B cell (primary cell): ENCODE data around the gene ALOX12. TPM values are rescaled to one million over a fixed set of nuclear protein-coding genes. Genes with fewer than 3 reads are reported as not detected.
A peak's percentile ranks its signal among the peaks of the same experiment; 100 is the strongest.

Experiments
- ATAC-seq: fragments of 200-7000 bp; cut with Tn5 transposase; one replicate; pipeline ENCODE4 v1.10.0; 2021; ENCODE audit warnings: low read depth, mild to moderate bottlenecking, moderate number of reproducible peaks, moderate library complexity
- CTCF ChIA-PET: fragments of 350-600 bp; sonication (Branson Sonifier 250); formaldehyde crosslinking; loops from one replicate; lab custom pipeline; 2021; ENCODE audit warnings: antibody characterized with exemption, inconsistent platforms; lab: Charles Lee
- POLR2A ChIA-PET: fragments of 350-600 bp; sonication (Branson Sonifier 250); formaldehyde crosslinking; loops from one replicate; lab custom pipeline; 2021; ENCODE audit warnings: antibody characterized with exemption; lab: Charles Lee
- DNase-seq: peaks from one replicate; pipeline ENCODE4 v3.0.0; 2013
- H2AFZ ChIP-seq: 2 replicates; pipeline ENCODE4 v1.6.1; 2012; ENCODE audit warnings: mild to moderate bottlenecking, low read depth, low read length; ENCODE audit not compliant: insufficient read depth, poor library complexity, severe bottlenecking
- H3K27ac ChIP-seq, 2 donors: 1 replicate in 1 of 2; 2 replicates in 1 of 2; pipeline ENCODE4 v1.5.1; 2012 to 2013; ENCODE audit warnings: low read length in 2 of 2, mild to moderate bottlenecking in 2 of 2, moderate library complexity in 1 of 2
- H3K27me3 ChIP-seq, 4 experiments: fragments of 200-600 bp in 1 of 4; sonication (generic) in 1 of 4; replicated peaks in 1 of 4; 1 replicate in 2 of 4; 2 replicates in 2 of 4; pipeline versions ENCODE4 v1.6.1 to v1.7.0; 2013 to 2016; ENCODE audit warnings: low read length in 3 of 4, mild to moderate bottlenecking in 2 of 4, mixed read lengths in 1 of 4, moderate library complexity in 1 of 4; ENCODE audit not compliant: insufficient read depth in 4 of 4, control insufficient read depth in 3 of 4; ENCODE audit errors: control extremely low read depth in 1 of 4
- H3K36me3 ChIP-seq, 2 experiments: replicated peaks in 1 of 2; 1 replicate in 1 of 2; 2 replicates in 1 of 2; pipeline versions ENCODE4 v1.6.1 to v1.7.1; 2013; ENCODE audit warnings: low read length in 1 of 2; ENCODE audit not compliant: insufficient read depth in 2 of 2, control insufficient read depth in 1 of 2; ENCODE audit errors: control extremely low read depth in 1 of 2, extremely low read depth in 1 of 2
- H3K4me1 ChIP-seq, 2 donors: fragments of 200-600 bp in 1 of 2; sonication (generic) in 1 of 2; 1 replicate in 1 of 2; 2 replicates in 1 of 2; pipeline versions ENCODE4 v1.5.1 to v1.6.1; 2013 to 2017; ENCODE audit warnings: low read length in 2 of 2; ENCODE audit not compliant: control insufficient read depth in 2 of 2, insufficient read depth in 2 of 2
- H3K4me2 ChIP-seq: replicated peaks from 2 replicates; pipeline ENCODE3; 2012; ENCODE audit warnings: mild to moderate bottlenecking, low read depth, low read length; ENCODE audit not compliant: poor library complexity, severe bottlenecking
- H3K4me3 ChIP-seq, 5 experiments: fragments of 200-600 bp in 1 of 5; sonication (generic) in 1 of 5; 1 replicate in 3 of 5; 2 replicates in 2 of 5; pipeline versions ENCODE4 v1.5.1 to v1.7.0; 2011 to 2016; ENCODE audit warnings: low read length in 4 of 5, mild to moderate bottlenecking in 4 of 5, low read depth in 2 of 5, control low read depth in 1 of 5, moderate library complexity in 1 of 5; ENCODE audit not compliant: insufficient read depth in 1 of 5; ENCODE audit errors: control extremely low read depth in 1 of 5, extremely low read depth in 1 of 5
- H3K79me2 ChIP-seq: fragments of 200-600 bp; sonication (generic); one replicate; pipeline ENCODE4 v1.6.0; 2016; ENCODE audit warnings: low read length; ENCODE audit not compliant: control insufficient read depth, insufficient read depth
- H3K9ac ChIP-seq: fragments of 200-600 bp; sonication (generic); 2 replicates; pipeline ENCODE4 v1.6.1; 2017; ENCODE audit warnings: mild to moderate bottlenecking, low read length, moderate library complexity
- H3K9me3 ChIP-seq, 3 donors: one replicate each; pipeline versions ENCODE4 v1.6.1 to v1.7.1; 2013; ENCODE audit warnings: low read length in 2 of 3; ENCODE audit not compliant: control insufficient read depth in 2 of 3, insufficient read depth in 1 of 3; ENCODE audit errors: control extremely low read depth in 1 of 3
- H4K20me1 ChIP-seq: 2 replicates; pipeline ENCODE4 v1.6.0; 2012; ENCODE audit warnings: mild to moderate bottlenecking, low read length; ENCODE audit not compliant: insufficient read depth, control insufficient read depth, poor library complexity, severe bottlenecking
- H3K27ac Mint-ChIP-seq: one replicate; pipeline ENCODE4 v1.8.0; 2021; ENCODE audit warnings: mixed read lengths
- H3K27me3 Mint-ChIP-seq: one replicate; pipeline ENCODE4 v1.8.0; 2021; ENCODE audit warnings: mixed read lengths
- H3K4me1 Mint-ChIP-seq: one replicate; pipeline ENCODE4 v1.8.0; 2021; ENCODE audit warnings: mixed read lengths
- H3K4me3 Mint-ChIP-seq: one replicate; pipeline ENCODE4 v1.8.0; 2021; ENCODE audit warnings: mixed read lengths
- H3K9me3 Mint-ChIP-seq: one replicate; pipeline ENCODE4 v1.8.0; 2022; ENCODE audit warnings: mixed read lengths; ENCODE audit not compliant: insufficient read depth
- CTCF ChIP-seq: fragments of 200-600 bp; IDR thresholded peaks from one replicate; pipeline ENCODE4 v1.8.0; 2022; ENCODE audit warnings: antibody characterized with exemption, mild to moderate bottlenecking
- EZH2 ChIP-seq: IDR thresholded peaks from 2 replicates; pipeline ENCODE4 v1.6.1; 2012; ENCODE audit warnings: borderline replicate concordance, low read depth, mild to moderate bottlenecking, moderate library complexity, low read length; ENCODE audit not compliant: insufficient read depth, poor library complexity, severe bottlenecking
- WGBS: methylation state at CpG from one replicate; pipeline ENCODE4 v1.1.5; 2013; ENCODE audit warnings: missing lambda C conversion rate; ENCODE audit not compliant: insufficient coverage; 5-methylcytosine and 5-hydroxymethylcytosine counted together
- intact Hi-C: fragments of 100-400 bp; cut with micrococcal nuclease; formaldehyde crosslinking; loops from one replicate; pipeline ENCODE4 v1.10.0; 2022
- polyA plus RNA-seq: library from polyadenylated mRNA; depleted of rRNA; stranded (reverse); fragments of >200 nt; gene quantifications from 2 replicates; pipeline ENCODE4 v1.2.3, GENCODE V29; 2012
- total RNA-seq, 2 donors: library from RNA; stranded (reverse); fragments of 120-200 nt in 1 of 2; gene quantifications; 1 replicate in 1 of 2; 2 replicates in 1 of 2; pipeline versions ENCODE4 v1.2.3 to v1.2.4, GENCODE V29; 2013 to 2022

Gene ALOX12
- total and polyA plus RNA-seq, 2 donors (not counting 1 experiment from before 2014, with no cell fraction given), result 0.07 TPM; not detected in 1

GRCh38 chr17:6998855-6999508, 3.1 kb downstream of the ALOX12 start:
- Mint-ChIP-seq H3K9me3 (no peaks in the 10 kb centered on the region), H3K27ac (no peak overlapping the region), H3K27me3 (no peaks in the 10 kb centered on the region), H3K4me3 (no peak overlapping the region), H3K4me1 (peaks cover 7% of the 10 kb centered on the region)
- ChIA-PET CTCF (interaction anchor here (0.5 to 2.3 kb wide), 4 partner anchors 17 to 320 kb away, joined by 3 to 12 read pairs (median 6); no protein-coding TSS in a partner anchor), POLR2A (no interaction called here)
- Histone ChIP-seq H3K27me3 (no peaks in the 10 kb centered on the region), H3K9me3 (no peaks in the 10 kb centered on the region), H3K79me2 (peaks cover 13% of the 10 kb centered on the region), H3K36me3 (peaks cover 14 to 66% of the 10 kb centered on the region in 2 experiments), H3K4me3 (no peak overlapping the region), H4K20me1 (peaks cover 54% of the 10 kb centered on the region), H2AFZ (no peak overlapping the region), H3K9ac (no peak overlapping the region), H3K27ac (no peak overlapping the region), H3K4me1 (no peaks in the 10 kb centered on the region), H3K4me2 (no peak overlapping the region)
- TF ChIP-seq EZH2, result no peak
- TF ChIP-seq CTCF, result no peak
- DNase-seq, result no peak
- no peak for ATAC-seq
- intact Hi-C loops, result no loop called here
- 80% methylated on average over 9 of the region's 11 CpGs for WGBS

DNA sequence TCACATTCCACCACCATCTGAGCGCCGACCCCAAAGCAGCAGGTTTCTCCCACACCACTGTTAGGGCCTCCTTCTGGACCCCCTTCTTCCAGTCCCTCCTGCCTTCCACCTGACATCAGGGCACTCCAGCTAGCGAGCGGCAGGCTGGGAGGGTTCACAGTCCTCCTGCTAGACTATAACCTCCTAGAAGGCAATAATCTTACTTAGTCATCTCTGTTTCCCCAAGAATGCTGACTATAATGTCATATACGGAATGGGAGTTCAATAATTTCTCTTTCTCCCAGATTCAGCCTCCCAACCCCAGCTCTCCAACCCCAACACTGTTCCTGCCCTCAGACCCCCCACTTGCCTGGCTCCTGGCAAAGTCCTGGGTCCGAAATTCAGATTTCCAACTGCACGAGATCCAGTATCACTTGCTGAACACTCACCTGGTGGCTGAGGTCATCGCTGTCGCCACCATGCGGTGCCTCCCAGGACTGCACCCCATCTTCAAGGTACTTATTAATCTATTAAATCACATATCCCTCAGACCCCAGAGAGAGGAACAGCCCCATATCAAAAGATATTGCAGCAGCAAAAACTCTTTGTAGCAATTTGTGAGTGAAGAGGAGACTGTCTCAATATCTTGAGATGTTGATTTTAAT, 5.6 kb downstream of the ALOX12 start:
- Histone ChIP-seq H3K36me3 (peaks cover 14 to 70% of the 10 kb centered on the region in 2 experiments), H3K4me2 (no peak overlapping the region), H3K9me3 (no peaks in the 10 kb centered on the region), H3K4me3 (no peak overlapping the region), H4K20me1 (peaks cover 62% of the 10 kb centered on the region), H2AFZ (no peak overlapping the region), H3K27ac (no peak overlapping the region), H3K4me1 (peaks cover 0 to 4% of the 10 kb centered on the region in 2 donors), H3K27me3 (no peaks in the 10 kb centered on the region), H3K9ac (no peak overlapping the region), H3K79me2 (peaks cover 26% of the 10 kb centered on the region)
- 98% methylated on average over 5 of the region's 10 CpGs for WGBS
- no peak overlapping the region for H3K27ac Mint-ChIP-seq
- intact Hi-C loops, result no loop called here
- TF ChIP-seq CTCF, result peak; percentile 58
- no peak for TF ChIP-seq EZH2
- peaks cover 10% of the 10 kb centered on the region for H3K4me1 Mint-ChIP-seq
- ChIA-PET CTCF (interaction anchor here (0.9 to 6.9 kb wide), 5 partner anchors 19 to 158 kb away, joined by 3 to 147 read pairs (median 36); no protein-coding TSS in a partner anchor), POLR2A (no interaction called here)
- no peak overlapping the region for H3K4me3 Mint-ChIP-seq
- H3K27me3 Mint-ChIP-seq, result no peaks in the 10 kb centered on the region
- ATAC-seq, result no peak
- no peaks in the 10 kb centered on the region for H3K9me3 Mint-ChIP-seq
- DNase-seq, result peak; percentile 51
